BJ (cell line): ENCODE data around the gene SPECC1L. TPM values are rescaled to one million over a fixed set of nuclear protein-coding genes. Genes with fewer than 3 reads are reported as not detected.

Experiments used
- CTCF ChIA-PET: fragments of 350-600 bp; formaldehyde crosslinking; extraction: SDS; loops from one replicate; lab custom pipeline; 2021; ENCODE audit warnings: antibody characterized with exemption, inconsistent platforms; lab: Yijun Ruan, JAX
- POLR2A ChIA-PET: fragments of 300-600 bp; sonication (Branson Sonifier 250); formaldehyde crosslinking; extraction: SDS; loops from one replicate; lab custom pipeline; 2021; ENCODE audit warnings: antibody characterized with exemption; lab: Charles Lee
- DNase-seq: peaks from one replicate; pipeline ENCODE4 v3.0.0-alpha.2; 2011; ENCODE audit warnings: low read depth
- H3K27me3 ChIP-seq: 2 replicates; pipeline ENCODE4 v1.6.0; 2011; ENCODE audit warnings: low read length; ENCODE audit not compliant: control insufficient read depth, insufficient read depth
- H3K36me3 ChIP-seq: 2 replicates; pipeline ENCODE4 v1.5.1; 2011; ENCODE audit warnings: low read length; ENCODE audit not compliant: control insufficient read depth, insufficient read depth
- H3K4me3 ChIP-seq: 2 replicates; pipeline ENCODE4 v1.5.1; 2011; ENCODE audit warnings: low read depth, mild to moderate bottlenecking, control low read depth, low read length
- polyA plus RNA-seq: library from polyadenylated mRNA; depleted of rRNA; stranded (reverse); fragments of >200 nt; gene quantifications from 2 replicates; pipeline ENCODE4 v1.2.3, GENCODE V29; 2011
- TF ChIP-seq, protein P1 (sequence below): IDR thresholded peaks from 2 replicates; pipeline ENCODE4 v1.5.1; 2011; ENCODE audit warnings: low read depth, mild to moderate bottlenecking, control low read depth, inconsistent platforms, low read length, moderate library complexity; ENCODE audit not compliant: insufficient read depth

Gene SPECC1L
- polyA plus RNA-seq, 1 experiment = 35.1 TPM

- Histone ChIP-seq H3K4me3 (no peak overlapping the region), H3K27me3 (no peaks in the 10 kb centered on the region), H3K36me3 (0 out of 2 replicates have a peak, but pooled peaks cover 2% of the 10 kb centered on the region)
- no peak for DNase-seq
- ChIA-PET POLR2A (no interaction called here), CTCF (no interaction called here)
- TF ChIP-seq, protein P1, sequence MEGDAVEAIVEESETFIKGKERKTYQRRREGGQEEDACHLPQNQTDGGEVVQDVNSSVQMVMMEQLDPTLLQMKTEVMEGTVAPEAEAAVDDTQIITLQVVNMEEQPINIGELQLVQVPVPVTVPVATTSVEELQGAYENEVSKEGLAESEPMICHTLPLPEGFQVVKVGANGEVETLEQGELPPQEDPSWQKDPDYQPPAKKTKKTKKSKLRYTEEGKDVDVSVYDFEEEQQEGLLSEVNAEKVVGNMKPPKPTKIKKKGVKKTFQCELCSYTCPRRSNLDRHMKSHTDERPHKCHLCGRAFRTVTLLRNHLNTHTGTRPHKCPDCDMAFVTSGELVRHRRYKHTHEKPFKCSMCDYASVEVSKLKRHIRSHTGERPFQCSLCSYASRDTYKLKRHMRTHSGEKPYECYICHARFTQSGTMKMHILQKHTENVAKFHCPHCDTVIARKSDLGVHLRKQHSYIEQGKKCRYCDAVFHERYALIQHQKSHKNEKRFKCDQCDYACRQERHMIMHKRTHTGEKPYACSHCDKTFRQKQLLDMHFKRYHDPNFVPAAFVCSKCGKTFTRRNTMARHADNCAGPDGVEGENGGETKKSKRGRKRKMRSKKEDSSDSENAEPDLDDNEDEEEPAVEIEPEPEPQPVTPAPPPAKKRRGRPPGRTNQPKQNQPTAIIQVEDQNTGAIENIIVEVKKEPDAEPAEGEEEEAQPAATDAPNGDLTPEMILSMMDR = no peak
Measured at GRCh38 chr22:24376586-24376985, 106.0 kb downstream of the SPECC1L start.

DNA sequence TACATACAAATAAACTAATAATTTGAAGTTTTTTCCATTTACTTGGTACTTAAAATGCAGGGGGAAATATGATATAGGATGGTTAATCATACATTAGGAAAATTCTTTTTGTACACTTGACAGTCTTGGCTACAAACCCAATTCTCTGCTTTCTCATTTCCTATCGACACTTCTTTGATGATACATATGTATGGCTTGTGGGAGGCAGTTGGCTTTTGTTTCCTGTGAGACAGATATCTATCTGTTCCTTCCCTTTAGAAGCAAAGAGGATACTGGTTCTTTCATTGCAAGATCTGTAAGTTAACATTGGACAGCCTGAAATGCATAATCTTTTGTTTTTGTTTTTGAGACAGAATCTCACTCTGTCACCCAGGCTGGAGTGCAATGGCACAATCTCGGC, 108.9 kb downstream of the SPECC1L start:
- CTCF ChIA-PET = no interaction called here
- DNase-seq = no peak
- TF ChIP-seq, protein P1 = no peak

DNA sequence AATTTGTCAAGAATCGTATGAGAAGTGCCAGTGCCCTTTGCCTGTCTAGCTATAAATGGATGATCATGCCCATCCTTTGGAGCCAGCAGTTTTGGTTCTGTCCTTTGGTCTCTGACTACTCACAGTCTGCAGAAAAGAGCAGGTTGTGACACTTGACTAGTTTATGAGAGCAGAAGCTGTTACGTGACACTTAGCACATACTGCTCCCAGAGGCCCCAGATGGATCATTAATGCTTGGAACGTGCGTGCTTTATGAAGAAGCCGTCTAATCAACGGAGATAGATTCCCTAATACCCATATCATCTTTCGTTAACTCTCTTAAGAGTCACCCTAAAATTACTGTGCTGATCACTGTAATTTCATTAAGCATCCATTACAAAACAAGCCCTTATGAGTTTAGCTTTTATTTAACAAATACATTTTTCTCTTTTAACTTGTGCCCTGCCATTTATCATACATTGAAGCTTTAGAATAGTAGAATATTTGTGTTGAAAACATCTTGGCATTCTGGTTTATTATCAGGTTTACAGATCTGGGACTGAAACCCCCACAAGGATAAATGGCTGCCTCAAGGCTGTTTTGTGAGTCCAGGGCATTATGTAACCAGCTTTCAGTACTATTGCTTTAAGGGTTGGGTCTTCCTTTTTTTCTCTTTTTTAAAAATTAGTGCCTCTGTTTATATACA, 109.7 kb downstream of the SPECC1L start:
- ChIA-PET CTCF (no interaction called here), POLR2A (no interaction called here)
- Histone ChIP-seq H3K4me3 (no peak overlapping the region), H3K27me3 (no peaks in the 10 kb centered on the region), H3K36me3 (0 out of 2 replicates have a peak, but pooled peaks cover 2% of the 10 kb centered on the region)
- TF ChIP-seq, protein P1 = no peak
- no peak for DNase-seq

More for the DNA sequence above, 108.9 kb downstream of the SPECC1L start:
- no peaks in the 10 kb centered on the region for H3K27me3 ChIP-seq
- no peak overlapping the region for H3K4me3 ChIP-seq
- 0 out of 2 replicates have a peak, but pooled peaks cover 2% of the 10 kb centered on the region for H3K36me3 ChIP-seq
- POLR2A ChIA-PET = no interaction called here

DNA sequence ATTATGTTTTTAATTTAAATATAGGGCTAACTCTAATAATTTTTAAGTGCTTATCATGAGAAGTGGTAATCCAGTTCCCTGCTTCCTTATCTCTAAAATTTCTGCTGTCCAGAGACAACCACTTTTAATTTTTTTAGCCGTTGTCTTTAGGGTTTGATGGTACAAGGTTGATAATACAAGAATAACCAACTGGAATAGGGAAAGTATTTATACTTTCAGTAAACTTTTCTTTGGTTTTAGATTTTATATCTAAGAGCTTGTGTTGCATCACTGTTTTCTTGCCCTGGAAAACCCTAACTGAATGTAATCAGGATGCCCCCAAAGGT, 110.2 kb downstream of the SPECC1L start:
- Histone ChIP-seq H3K4me3 (no peak overlapping the region), H3K36me3 (0 out of 2 replicates have a peak, but pooled peaks cover 2% of the 10 kb centered on the region), H3K27me3 (no peaks in the 10 kb centered on the region)
- DNase-seq = no peak
- TF ChIP-seq, protein P1 = no peak
- ChIA-PET CTCF (no interaction called here), POLR2A (no interaction called here)

DNA sequence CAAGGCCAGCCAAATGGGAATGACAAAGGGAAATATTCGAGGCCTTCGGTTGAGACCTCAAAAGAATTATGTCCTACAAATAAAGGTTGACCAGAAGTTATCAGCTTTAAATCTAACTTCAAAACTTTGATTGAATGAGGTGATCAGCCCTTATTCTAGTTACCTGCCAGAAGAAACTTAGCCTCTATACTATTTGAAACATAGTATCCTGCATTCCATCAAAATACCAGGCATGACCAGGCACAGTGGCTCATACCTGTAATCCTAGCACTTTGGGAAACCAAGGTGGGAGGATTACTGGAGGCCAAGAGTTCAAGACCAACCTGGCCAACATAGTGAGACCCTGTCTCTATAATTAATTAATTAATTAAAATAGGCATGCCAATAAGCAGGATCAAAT, 112.4 kb downstream of the SPECC1L start:
- no peak for DNase-seq
- POLR2A ChIA-PET = no interaction called here
- CTCF ChIA-PET = interaction anchor here (1.3 kb wide), 1 partner anchor 9 kb away, joined by 3 read pairs; no protein-coding TSS in a partner anchor

More for the DNA sequence above, 112.4 kb downstream of the SPECC1L start:
- Histone ChIP-seq H3K4me3 (no peak overlapping the region), H3K36me3 (no peaks in the 10 kb centered on the region), H3K27me3 (no peaks in the 10 kb centered on the region)
- TF ChIP-seq, protein P1 = no peak
